ENCODE results near the gene SEMA3E. TPM values are rescaled to one million over a fixed set of nuclear protein-coding genes. Genes with fewer than 3 reads are reported as not detected.
A peak's percentile ranks its signal among the peaks of the same experiment; 100 is the strongest.

The SEMA3E gene
- total and polyA plus RNA-seq, 9 of the 15 experiments (the other 6 are each of a cell fraction or from before 2014, with no cell fraction given), result 0.01 to 1.4 (median 0.14) TPM; not detected in 2

GRCh38 chr7:83468251-83468739 lies 180.6 kb downstream of the SEMA3E start (continued):
- TF ChIP-seq SIN3A (IDR thresholded peaks at IDR 0.05; ENCODE audit: borderline replicate concordance in 2 of 2, control insufficient read depth in 1 of 2, low read depth in 2 of 2, low read length in 2 of 2) (no peak), E2F6 (IDR thresholded peaks at IDR 0.05; ENCODE audit: borderline replicate concordance in 1 of 2, extremely low read depth in 1 of 2, insufficient read depth in 1 of 2, insufficient read length in 1 of 2, low read depth in 1 of 2, low read length in 1 of 2, poor library complexity in 1 of 2, severe bottlenecking in 1 of 2) (no peak), NFIC (IDR thresholded peaks at IDR 0.05) (peak; percentile 77), JUN (IDR thresholded peaks at IDR 0.05; ENCODE audit: borderline replicate concordance, low read depth, low read length) (0 out of 2 replicates have a peak, but pooled peaks have one; percentile 54), JUN (CRISPR knock-in tag; IDR thresholded peaks at IDR 0.05; ENCODE audit: borderline replicate concordance) (no peak), TEAD2 (tag; IDR thresholded peaks at IDR 0.05) (peak; percentile 62; the same call in 1 of the 2 replicates), CC2D1A (IDR thresholded peaks at IDR 0.05) (no peak), TEAD4 (IDR thresholded peaks at IDR 0.05; ENCODE audit: low read length) (peak; percentile 62), TEAD4 (CRISPR knock-in tag; IDR thresholded peaks at IDR 0.05; ENCODE audit: borderline replicate concordance) (no peak), MEIS2 (IDR thresholded peaks at IDR 0.05; ENCODE audit: partially characterized antibody) (peak; percentile 7), NFE2 (IDR thresholded peaks at IDR 0.05; ENCODE audit: low read depth) (peak; percentile 81), U2AF2 (optimal IDR thresholded peaks at IDR 0.05; ENCODE audit: low read depth, low read length) (no peak), ZNF316 (IDR thresholded peaks at IDR 0.05) (peak; percentile 92), PBX2 (CRISPR knock-in tag; IDR thresholded peaks at IDR 0.05; ENCODE audit: low read depth) (no peak), PBX2 (tag; conservative IDR thresholded peaks at IDR 0.05; ENCODE audit: low read depth) (0 out of 2 replicates have a peak, but pooled peaks have one; percentile 37), MAFK (IDR thresholded peaks at IDR 0.05; ENCODE audit: low read length) (peak; percentile 81), ZNF444 (CRISPR knock-in tag; IDR thresholded peaks at IDR 0.05) (no peak)
- TF ChIP-seq, protein P1, sequence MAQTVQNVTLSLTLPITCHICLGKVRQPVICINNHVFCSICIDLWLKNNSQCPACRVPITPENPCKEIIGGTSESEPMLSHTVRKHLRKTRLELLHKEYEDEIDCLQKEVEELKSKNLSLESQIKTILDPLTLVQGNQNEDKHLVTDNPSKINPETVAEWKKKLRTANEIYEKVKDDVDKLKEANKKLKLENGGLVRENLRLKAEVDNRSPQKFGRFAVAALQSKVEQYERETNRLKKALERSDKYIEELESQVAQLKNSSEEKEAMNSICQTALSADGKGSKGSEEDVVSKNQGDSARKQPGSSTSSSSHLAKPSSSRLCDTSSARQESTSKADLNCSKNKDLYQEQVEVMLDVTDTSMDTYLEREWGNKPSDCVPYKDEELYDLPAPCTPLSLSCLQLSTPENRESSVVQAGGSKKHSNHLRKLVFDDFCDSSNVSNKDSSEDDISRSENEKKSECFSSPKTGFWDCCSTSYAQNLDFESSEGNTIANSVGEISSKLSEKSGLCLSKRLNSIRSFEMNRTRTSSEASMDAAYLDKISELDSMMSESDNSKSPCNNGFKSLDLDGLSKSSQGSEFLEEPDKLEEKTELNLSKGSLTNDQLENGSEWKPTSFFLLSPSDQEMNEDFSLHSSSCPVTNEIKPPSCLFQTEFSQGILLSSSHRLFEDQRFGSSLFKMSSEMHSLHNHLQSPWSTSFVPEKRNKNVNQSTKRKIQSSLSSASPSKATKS (CRISPR knock-in tag; IDR thresholded peaks at IDR 0.05), result no peak
- TF ChIP-seq, protein P2, sequence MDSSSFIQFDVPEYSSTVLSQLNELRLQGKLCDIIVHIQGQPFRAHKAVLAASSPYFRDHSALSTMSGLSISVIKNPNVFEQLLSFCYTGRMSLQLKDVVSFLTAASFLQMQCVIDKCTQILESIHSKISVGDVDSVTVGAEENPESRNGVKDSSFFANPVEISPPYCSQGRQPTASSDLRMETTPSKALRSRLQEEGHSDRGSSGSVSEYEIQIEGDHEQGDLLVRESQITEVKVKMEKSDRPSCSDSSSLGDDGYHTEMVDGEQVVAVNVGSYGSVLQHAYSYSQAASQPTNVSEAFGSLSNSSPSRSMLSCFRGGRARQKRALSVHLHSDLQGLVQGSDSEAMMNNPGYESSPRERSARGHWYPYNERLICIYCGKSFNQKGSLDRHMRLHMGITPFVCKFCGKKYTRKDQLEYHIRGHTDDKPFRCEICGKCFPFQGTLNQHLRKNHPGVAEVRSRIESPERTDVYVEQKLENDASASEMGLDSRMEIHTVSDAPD (CRISPR knock-in tag; IDR thresholded peaks at IDR 0.05), result no peak
